SK-N-SH treated with all-trans-retinoic acid at 6 μM for 48 hours (cell line): Measurements from ENCODE around the gene ZW10.

Experiments
- ATAC-seq: fragments of 200-7000 bp; cut with Tn5 transposase; 3 replicates; pipeline ENCODE4 v1.9.1; 2020; ENCODE audit warnings: mild to moderate bottlenecking, moderate library complexity
- ARNTL ChIP-seq: fragments of 450-650 bp; formaldehyde crosslinking; IDR thresholded peaks from 2 replicates; pipeline ENCODE4 v1.5.0; 2020; ENCODE audit warnings: low read depth, mild to moderate bottlenecking, moderate library complexity, borderline replicate concordance
- BACH2 ChIP-seq: fragments of 250-450 bp; sonication (Bioruptor Pico); IDR thresholded peaks from 2 replicates; pipeline ENCODE4 v1.9.0; 2021; ENCODE audit warnings: mild to moderate bottlenecking, borderline replicate concordance
- CSDC2 ChIP-seq: fragments of 250-450 bp; sonication (Bioruptor Pico); IDR thresholded peaks from 2 replicates; pipeline ENCODE4 v1.5.0; 2020; ENCODE audit warnings: mild to moderate bottlenecking, moderate library complexity
- ESRRG ChIP-seq: fragments of 250-450 bp; sonication (Bioruptor Pico); IDR thresholded peaks from 2 replicates; pipeline ENCODE4 v1.6.1; 2021; ENCODE audit warnings: mild to moderate bottlenecking
- GLIS3 ChIP-seq: fragments of 250-450 bp; sonication (Bioruptor Pico); IDR thresholded peaks from 2 replicates; pipeline ENCODE4 v1.5.0; 2020; ENCODE audit warnings: mild to moderate bottlenecking, moderate library complexity
- ISL1 ChIP-seq: fragments of 250-450 bp; sonication (Bioruptor Pico); IDR thresholded peaks from 2 replicates; pipeline ENCODE4 v2.1.2; 2022; ENCODE audit warnings: mild to moderate bottlenecking, moderate library complexity
- OSR1 ChIP-seq: fragments of 250-450 bp; sonication (Bioruptor Pico); IDR thresholded peaks from 2 replicates; pipeline ENCODE4 v1.8.0; 2022; ENCODE audit warnings: moderate library complexity, mild to moderate bottlenecking, inconsistent platforms
- PPARA ChIP-seq: fragments of 250-450 bp; sonication (Bioruptor Pico); IDR thresholded peaks from 2 replicates; pipeline ENCODE4 v1.5.0; 2020; ENCODE audit warnings: mild to moderate bottlenecking, borderline replicate concordance
- RARB ChIP-seq: fragments of 250-450 bp; sonication (Bioruptor Pico); IDR thresholded peaks from 2 replicates; pipeline ENCODE4 v1.8.0; 2021; ENCODE audit warnings: mild to moderate bottlenecking, moderate library complexity
- SNAI2 ChIP-seq: fragments of 250-450 bp; sonication (Bioruptor Pico); IDR thresholded peaks from 2 replicates; pipeline ENCODE4 v1.5.0; 2020; ENCODE audit warnings: mild to moderate bottlenecking, moderate library complexity
- TCF4 ChIP-seq: fragments of 250-450 bp; sonication (Bioruptor Pico); IDR thresholded peaks from 2 replicates; pipeline ENCODE4 v1.8.0; 2021; ENCODE audit warnings: mild to moderate bottlenecking, moderate library complexity, borderline replicate concordance
- TOX ChIP-seq: fragments of 250-450 bp; sonication (Bioruptor Pico); IDR thresholded peaks from 2 replicates; pipeline ENCODE4 v1.8.0; 2021; ENCODE audit warnings: mild to moderate bottlenecking, moderate library complexity, borderline replicate concordance
- ZC3H10 ChIP-seq: fragments of 250-450 bp; sonication (Bioruptor Pico); IDR thresholded peaks from 2 replicates; pipeline ENCODE4 v1.5.1; 2021; ENCODE audit warnings: mild to moderate bottlenecking, moderate library complexity
- ZFP3 ChIP-seq: fragments of 250-450 bp; sonication (Bioruptor Pico); IDR thresholded peaks from 2 replicates; pipeline ENCODE4 v1.5.0; 2020; ENCODE audit warnings: mild to moderate bottlenecking, moderate library complexity
- ZFP30 ChIP-seq: fragments of 450-650 bp; formaldehyde crosslinking; IDR thresholded peaks from 2 replicates; pipeline ENCODE4 v1.5.0; 2022; ENCODE audit warnings: mild to moderate bottlenecking, moderate library complexity
- ZNF70 ChIP-seq: fragments of 450-650 bp; formaldehyde crosslinking; IDR thresholded peaks from 2 replicates; pipeline ENCODE4 v1.5.0; 2020; ENCODE audit warnings: mild to moderate bottlenecking, moderate library complexity
- ZNF8 ChIP-seq: fragments of 450-650 bp; formaldehyde crosslinking; IDR thresholded peaks from 2 replicates; pipeline ENCODE4 v1.5.0; 2020; ENCODE audit warnings: mild to moderate bottlenecking, moderate library complexity
- TF ChIP-seq, protein P1 (sequence below): fragments of 250-450 bp; sonication (Bioruptor Pico); IDR thresholded peaks from 2 replicates; pipeline ENCODE4 v1.8.0; 2020; ENCODE audit warnings: mild to moderate bottlenecking, moderate library complexity, borderline replicate concordance
- TF ChIP-seq, protein P2 (sequence below): fragments of 250-450 bp; sonication (Bioruptor Pico); IDR thresholded peaks from 2 replicates; pipeline ENCODE4 v1.8.0; 2021; ENCODE audit warnings: low read depth, mild to moderate bottlenecking, moderate library complexity, borderline replicate concordance
- TF ChIP-seq, protein P3 (sequence below): fragments of 250-450 bp; sonication (Bioruptor Pico); IDR thresholded peaks from 2 replicates; pipeline ENCODE4 v1.5.1; 2020; ENCODE audit warnings: low read depth, mild to moderate bottlenecking, moderate library complexity
- TF ChIP-seq, protein P4 (sequence below): fragments of 250-450 bp; sonication (Bioruptor Pico); IDR thresholded peaks from 2 replicates; pipeline ENCODE4 v1.5.0; 2020; ENCODE audit warnings: mild to moderate bottlenecking, moderate library complexity
- TF ChIP-seq, protein P5 (sequence below): fragments of 250-450 bp; sonication (Bioruptor Pico); IDR thresholded peaks from 2 replicates; pipeline ENCODE4 v1.5.1; 2021; ENCODE audit warnings: mild to moderate bottlenecking, moderate library complexity

ZW10 gene

DNA sequence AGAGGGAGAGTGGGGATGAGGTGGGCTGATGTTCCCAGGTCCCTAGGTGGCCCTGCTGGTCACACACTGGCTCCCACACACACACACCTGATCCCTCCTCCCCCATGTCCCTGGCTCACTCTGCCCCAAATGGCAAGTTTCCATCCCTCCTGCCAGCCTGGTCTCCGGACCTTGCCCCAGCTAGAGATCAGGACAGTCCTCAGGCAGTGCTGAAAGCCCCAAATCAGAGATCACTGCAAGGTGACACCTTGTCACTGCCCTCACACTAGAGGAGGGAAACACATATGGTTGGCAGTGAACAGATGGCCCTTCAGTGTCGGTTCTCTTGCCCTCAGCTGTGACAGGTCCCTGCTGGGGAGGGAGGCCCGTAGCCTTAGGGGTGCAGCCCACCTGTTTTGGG, 75.0 kb downstream of the ZW10 start (continued):
- TF ChIP-seq, protein P1, sequence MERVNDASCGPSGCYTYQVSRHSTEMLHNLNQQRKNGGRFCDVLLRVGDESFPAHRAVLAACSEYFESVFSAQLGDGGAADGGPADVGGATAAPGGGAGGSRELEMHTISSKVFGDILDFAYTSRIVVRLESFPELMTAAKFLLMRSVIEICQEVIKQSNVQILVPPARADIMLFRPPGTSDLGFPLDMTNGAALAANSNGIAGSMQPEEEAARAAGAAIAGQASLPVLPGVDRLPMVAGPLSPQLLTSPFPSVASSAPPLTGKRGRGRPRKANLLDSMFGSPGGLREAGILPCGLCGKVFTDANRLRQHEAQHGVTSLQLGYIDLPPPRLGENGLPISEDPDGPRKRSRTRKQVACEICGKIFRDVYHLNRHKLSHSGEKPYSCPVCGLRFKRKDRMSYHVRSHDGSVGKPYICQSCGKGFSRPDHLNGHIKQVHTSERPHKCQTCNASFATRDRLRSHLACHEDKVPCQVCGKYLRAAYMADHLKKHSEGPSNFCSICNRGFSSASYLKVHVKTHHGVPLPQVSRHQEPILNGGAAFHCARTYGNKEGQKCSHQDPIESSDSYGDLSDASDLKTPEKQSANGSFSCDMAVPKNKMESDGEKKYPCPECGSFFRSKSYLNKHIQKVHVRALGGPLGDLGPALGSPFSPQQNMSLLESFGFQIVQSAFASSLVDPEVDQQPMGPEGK (CRISPR knock-in tag) = no peak
- TF ChIP-seq PPARA (no peak), TCF4 (CRISPR knock-in tag) (no peak), CSDC2 (CRISPR knock-in tag) (no peak), OSR1 (CRISPR knock-in tag) (no peak)
- TF ChIP-seq, protein P2, sequence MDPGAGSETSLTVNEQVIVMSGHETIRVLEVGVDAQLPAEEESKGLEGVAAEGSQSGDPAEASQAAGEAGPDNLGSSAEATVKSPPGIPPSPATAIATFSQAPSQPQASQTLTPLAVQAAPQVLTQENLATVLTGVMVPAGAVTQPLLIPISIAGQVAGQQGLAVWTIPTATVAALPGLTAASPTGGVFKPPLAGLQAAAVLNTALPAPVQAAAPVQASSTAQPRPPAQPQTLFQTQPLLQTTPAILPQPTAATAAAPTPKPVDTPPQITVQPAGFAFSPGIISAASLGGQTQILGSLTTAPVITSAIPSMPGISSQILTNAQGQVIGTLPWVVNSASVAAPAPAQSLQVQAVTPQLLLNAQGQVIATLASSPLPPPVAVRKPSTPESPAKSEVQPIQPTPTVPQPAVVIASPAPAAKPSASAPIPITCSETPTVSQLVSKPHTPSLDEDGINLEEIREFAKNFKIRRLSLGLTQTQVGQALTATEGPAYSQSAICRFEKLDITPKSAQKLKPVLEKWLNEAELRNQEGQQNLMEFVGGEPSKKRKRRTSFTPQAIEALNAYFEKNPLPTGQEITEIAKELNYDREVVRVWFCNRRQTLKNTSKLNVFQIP (CRISPR knock-in tag) = no peak

DNA sequence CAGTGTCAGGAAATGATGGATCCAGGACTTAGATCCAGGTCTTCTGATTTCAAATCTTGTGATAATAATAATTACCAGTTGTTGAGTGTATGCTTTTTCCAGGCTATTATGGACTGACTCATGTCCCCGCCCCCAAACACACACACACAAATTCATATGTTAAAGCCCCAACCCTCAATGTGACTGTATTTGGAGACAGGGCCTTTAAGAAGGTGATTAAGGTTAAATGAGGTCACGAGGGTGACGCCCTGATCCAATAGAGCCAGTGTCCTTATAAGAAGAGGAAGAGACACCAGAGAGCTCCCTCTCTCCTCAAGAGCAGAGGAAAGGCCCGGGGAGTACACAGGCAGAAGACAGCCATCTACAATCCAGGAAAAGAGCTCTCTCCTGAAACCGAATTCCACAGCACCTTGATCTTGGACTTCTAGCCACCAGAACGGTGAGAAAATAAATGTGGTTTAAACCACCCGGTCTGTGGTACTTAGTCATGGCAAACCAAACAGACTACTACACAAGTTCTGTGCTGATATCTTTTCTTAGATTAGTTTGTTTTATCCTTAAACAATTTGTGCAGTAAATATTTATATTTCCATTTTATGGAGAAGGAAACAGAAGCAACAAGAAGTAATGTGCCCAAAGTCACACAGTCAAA, 75.6 kb downstream of the ZW10 start:
- ATAC-seq = no peak
- TF ChIP-seq TOX (CRISPR knock-in tag) (no peak), SNAI2 (no peak)
- TF ChIP-seq, protein P3, sequence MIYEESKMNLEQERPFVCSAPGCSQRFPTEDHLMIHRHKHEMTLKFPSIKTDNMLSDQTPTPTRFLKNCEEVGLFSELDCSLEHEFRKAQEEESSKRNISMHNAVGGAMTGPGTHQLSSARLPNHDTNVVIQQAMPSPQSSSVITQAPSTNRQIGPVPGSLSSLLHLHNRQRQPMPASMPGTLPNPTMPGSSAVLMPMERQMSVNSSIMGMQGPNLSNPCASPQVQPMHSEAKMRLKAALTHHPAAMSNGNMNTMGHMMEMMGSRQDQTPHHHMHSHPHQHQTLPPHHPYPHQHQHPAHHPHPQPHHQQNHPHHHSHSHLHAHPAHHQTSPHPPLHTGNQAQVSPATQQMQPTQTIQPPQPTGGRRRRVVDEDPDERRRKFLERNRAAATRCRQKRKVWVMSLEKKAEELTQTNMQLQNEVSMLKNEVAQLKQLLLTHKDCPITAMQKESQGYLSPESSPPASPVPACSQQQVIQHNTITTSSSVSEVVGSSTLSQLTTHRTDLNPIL (CRISPR knock-in tag) = no peak

DNA sequence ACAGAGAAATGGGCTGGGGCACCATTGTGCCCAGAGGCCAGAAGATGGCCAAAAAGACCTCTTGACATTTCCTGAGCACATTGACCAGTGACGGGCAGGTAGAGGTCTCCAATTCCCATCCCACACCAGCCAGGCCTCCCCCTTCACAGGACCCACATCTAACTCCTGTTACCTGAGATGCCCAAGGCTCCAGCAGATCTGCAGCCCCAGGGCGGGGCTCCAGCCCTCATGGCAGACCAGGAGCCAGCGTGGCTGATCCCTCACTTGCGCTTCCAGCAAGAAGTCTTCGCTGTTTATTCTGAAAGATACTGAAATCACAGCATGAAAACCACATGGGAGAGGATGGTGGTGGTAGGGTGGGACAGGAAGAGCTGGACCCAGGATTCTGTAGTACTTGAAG, 76.4 kb downstream of the ZW10 start:
- ATAC-seq = no peak
- TF ChIP-seq ZC3H10 (no peak), ARNTL (CRISPR knock-in tag) (no peak), SNAI2 (no peak), GLIS3 (no peak), ZFP30 (CRISPR knock-in tag) (no peak), CSDC2 (CRISPR knock-in tag) (no peak), ZFP3 (CRISPR knock-in tag) (no peak), ESRRG (CRISPR knock-in tag) (no peak), RARB (no peak), OSR1 (CRISPR knock-in tag) (no peak), BACH2 (CRISPR knock-in tag) (no peak), ZNF8 (CRISPR knock-in tag) (no peak), ZNF70 (CRISPR knock-in tag) (no peak), ISL1 (CRISPR knock-in tag) (no peak), PPARA (no peak)
- TF ChIP-seq, protein P3 (CRISPR knock-in tag) = no peak
- TF ChIP-seq, protein P4, sequence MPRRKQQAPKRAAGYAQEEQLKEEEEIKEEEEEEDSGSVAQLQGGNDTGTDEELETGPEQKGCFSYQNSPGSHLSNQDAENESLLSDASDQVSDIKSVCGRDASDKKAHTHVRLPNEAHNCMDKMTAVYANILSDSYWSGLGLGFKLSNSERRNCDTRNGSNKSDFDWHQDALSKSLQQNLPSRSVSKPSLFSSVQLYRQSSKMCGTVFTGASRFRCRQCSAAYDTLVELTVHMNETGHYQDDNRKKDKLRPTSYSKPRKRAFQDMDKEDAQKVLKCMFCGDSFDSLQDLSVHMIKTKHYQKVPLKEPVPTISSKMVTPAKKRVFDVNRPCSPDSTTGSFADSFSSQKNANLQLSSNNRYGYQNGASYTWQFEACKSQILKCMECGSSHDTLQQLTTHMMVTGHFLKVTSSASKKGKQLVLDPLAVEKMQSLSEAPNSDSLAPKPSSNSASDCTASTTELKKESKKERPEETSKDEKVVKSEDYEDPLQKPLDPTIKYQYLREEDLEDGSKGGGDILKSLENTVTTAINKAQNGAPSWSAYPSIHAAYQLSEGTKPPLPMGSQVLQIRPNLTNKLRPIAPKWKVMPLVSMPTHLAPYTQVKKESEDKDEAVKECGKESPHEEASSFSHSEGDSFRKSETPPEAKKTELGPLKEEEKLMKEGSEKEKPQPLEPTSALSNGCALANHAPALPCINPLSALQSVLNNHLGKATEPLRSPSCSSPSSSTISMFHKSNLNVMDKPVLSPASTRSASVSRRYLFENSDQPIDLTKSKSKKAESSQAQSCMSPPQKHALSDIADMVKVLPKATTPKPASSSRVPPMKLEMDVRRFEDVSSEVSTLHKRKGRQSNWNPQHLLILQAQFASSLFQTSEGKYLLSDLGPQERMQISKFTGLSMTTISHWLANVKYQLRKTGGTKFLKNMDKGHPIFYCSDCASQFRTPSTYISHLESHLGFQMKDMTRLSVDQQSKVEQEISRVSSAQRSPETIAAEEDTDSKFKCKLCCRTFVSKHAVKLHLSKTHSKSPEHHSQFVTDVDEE (CRISPR knock-in tag) = no peak
- TF ChIP-seq, protein P2 (CRISPR knock-in tag) = no peak
- TF ChIP-seq, protein P5, sequence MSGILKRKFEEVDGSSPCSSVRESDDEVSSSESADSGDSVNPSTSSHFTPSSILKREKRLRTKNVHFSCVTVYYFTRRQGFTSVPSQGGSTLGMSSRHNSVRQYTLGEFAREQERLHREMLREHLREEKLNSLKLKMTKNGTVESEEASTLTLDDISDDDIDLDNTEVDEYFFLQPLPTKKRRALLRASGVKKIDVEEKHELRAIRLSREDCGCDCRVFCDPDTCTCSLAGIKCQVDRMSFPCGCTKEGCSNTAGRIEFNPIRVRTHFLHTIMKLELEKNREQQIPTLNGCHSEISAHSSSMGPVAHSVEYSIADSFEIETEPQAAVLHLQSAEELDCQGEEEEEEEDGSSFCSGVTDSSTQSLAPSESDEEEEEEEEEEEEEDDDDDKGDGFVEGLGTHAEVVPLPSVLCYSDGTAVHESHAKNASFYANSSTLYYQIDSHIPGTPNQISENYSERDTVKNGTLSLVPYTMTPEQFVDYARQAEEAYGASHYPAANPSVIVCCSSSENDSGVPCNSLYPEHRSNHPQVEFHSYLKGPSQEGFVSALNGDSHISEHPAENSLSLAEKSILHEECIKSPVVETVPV = no peak
- TF ChIP-seq, all 23 proteins: peak for 0
